Testis (tissue), 2 donors: ENCODE measurements around the gene LRRC8D.

Experiments used
- CTCF ChIP-seq, 3 experiments: fragments of 450-650 bp in 2 of 3; fragments of 200-600 bp in 1 of 3; sonication (generic) in 1 of 3; IDR thresholded peaks; one replicate each; pipeline ENCODE4 v1.5.1; 2016 to 2019; ENCODE audit warnings: antibody characterized with exemption in 3 of 3, mild to moderate bottlenecking in 2 of 3, moderate library complexity in 1 of 3
- POLR2A ChIP-seq: fragments of 450-650 bp; IDR thresholded peaks from one replicate; pipeline ENCODE4 v1.6.1; 2017; ENCODE audit warnings: antibody characterized with exemption, mild to moderate bottlenecking, moderate library complexity

GRCh38 chr1:89939059-89939570 lies 118.3 kb downstream of the LRRC8D start:
- TF ChIP-seq CTCF (IDR thresholded peaks at IDR 0.05) (no peak), POLR2A (no peak)
